Adrenal gland (tissue), 5 donors: ENCODE data around the gene IL16.

Experiments used
- POLR2A ChIP-seq, 2 donors: fragments of 450-650 bp; IDR thresholded peaks; one replicate each; pipeline ENCODE4 v1.6.1; 2017; ENCODE audit warnings: antibody characterized with exemption in 2 of 2, mild to moderate bottlenecking in 2 of 2, moderate library complexity in 1 of 2
- TF ChIP-seq, protein P1 (sequence below), 6 experiments: fragments of 450-650 bp in 4 of 6; fragments of 200-600 bp in 2 of 6; sonication (generic) in 1 of 6; IDR thresholded peaks; 1 replicate in 5 of 6; 2 replicates in 1 of 6; pipeline versions ENCODE4 v1.5.1 to v1.8.0; 2016 to 2021; ENCODE audit warnings: antibody characterized with exemption in 6 of 6, mild to moderate bottlenecking in 2 of 6, moderate library complexity in 1 of 6
- donor health status: DM: no; HTN: no; CAD: no.

DNA sequence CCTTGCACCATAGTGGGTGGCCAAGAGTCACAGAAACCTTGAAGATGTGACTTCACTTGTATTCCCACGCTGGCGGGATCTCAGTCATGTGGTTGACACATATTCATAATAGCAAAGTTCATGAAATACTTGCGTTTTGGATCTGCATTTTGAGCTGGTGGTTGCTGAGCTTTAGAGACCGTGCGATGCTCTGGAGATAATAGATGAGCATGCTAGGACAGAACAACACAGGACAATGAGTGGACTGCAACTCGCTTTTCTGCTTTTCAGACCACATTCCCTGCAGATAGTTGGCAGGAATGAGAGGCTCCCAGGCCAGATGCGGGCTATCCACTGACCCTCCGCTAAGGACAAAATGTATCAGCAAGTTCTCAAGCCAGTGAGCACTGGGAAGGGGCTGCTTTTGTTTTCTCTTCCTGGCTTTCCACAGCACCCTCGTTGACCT lies 141.1 kb downstream of the IL16 start:
- TF ChIP-seq, protein P1, sequence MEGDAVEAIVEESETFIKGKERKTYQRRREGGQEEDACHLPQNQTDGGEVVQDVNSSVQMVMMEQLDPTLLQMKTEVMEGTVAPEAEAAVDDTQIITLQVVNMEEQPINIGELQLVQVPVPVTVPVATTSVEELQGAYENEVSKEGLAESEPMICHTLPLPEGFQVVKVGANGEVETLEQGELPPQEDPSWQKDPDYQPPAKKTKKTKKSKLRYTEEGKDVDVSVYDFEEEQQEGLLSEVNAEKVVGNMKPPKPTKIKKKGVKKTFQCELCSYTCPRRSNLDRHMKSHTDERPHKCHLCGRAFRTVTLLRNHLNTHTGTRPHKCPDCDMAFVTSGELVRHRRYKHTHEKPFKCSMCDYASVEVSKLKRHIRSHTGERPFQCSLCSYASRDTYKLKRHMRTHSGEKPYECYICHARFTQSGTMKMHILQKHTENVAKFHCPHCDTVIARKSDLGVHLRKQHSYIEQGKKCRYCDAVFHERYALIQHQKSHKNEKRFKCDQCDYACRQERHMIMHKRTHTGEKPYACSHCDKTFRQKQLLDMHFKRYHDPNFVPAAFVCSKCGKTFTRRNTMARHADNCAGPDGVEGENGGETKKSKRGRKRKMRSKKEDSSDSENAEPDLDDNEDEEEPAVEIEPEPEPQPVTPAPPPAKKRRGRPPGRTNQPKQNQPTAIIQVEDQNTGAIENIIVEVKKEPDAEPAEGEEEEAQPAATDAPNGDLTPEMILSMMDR (IDR thresholded peaks at IDR 0.05), result no peak
- TF ChIP-seq POLR2A (IDR thresholded peaks at IDR 0.05), result no peak
